ENCODE results near the gene MUL1. TPM values are rescaled to one million over a fixed set of nuclear protein-coding genes. Genes with fewer than 3 reads are reported as not detected.

MUL1 gene
- total and polyA plus RNA-seq, 8 donors, result 3.5 to 16.5 (median 11.8) TPM

- H3K36me3 ChIP-seq, result no peaks in the 10 kb centered on the region
- peaks cover 0 to 11% (median 0%) of the 10 kb centered on the region in 3 donors for H3K4me1 ChIP-seq
- no peak for TF ChIP-seq CTCF (IDR thresholded peaks at IDR 0.05)
- no peak for FAIRE-seq
- intact Hi-C loops (cut with DNase I), result loop anchor here in 1 of 3 donors (5.0 kb wide), 1 partner anchor 107 kb away; no protein-coding TSS in a partner anchor
- peaks cover 0 to 17% (median 2%) of the 10 kb centered on the region in 4 donors for H3K27me3 ChIP-seq
- peak in 1 of 6 donors; percentile 75 for DNase-seq
- peak overlapping the region in 3 of 4 donors; percentile 9 to 41 (median 40) for H3K4me3 ChIP-seq
- H3K9me3 ChIP-seq, result no peaks in the 10 kb centered on the region
- no peak for ATAC-seq
- 2% methylated on average over 71 to 89 of the region's 89 CpGs for WGBS, 2 donors
- peak overlapping the region in 1 of 4 donors; percentile 8 for H3K27ac ChIP-seq
Observed at GRCh38 chr1:20484519-20485462, 23.2 kb downstream of the MUL1 start.

- 2 to 4% methylated on average over 44 to 58 of the region's 58 CpGs for WGBS, 2 donors
- intact Hi-C loops (cut with DNase I), result no loop called here
- peaks cover 0 to 17% (median 2%) of the 10 kb centered on the region in 4 donors for H3K27me3 ChIP-seq
- DNase-seq (peak in 1 of 6 donors; percentile 68), FAIRE-seq (no peak), ATAC-seq (peak in 3 of 4 donors; percentile 8 to 15 (median 10))
- no peaks in the 10 kb centered on the region for H3K36me3 ChIP-seq
- no peak for TF ChIP-seq CTCF (IDR thresholded peaks at IDR 0.05)
- H3K4me1 ChIP-seq, result peaks cover 0 to 11% (median 0%) of the 10 kb centered on the region in 3 donors
- H3K4me3 ChIP-seq, result peak overlapping the region in 2 of 4 donors; percentile 40 to 41
- no peak overlapping the region for H3K27ac ChIP-seq
- no peaks in the 10 kb centered on the region for H3K9me3 ChIP-seq
Observed at GRCh38 chr1:20483833-20484518, 24.0 kb downstream of the MUL1 start.

GRCh38 chr1:20483098-20483832, 24.7 kb downstream of the MUL1 start:
- FAIRE-seq, result no peak
- TF ChIP-seq CTCF (IDR thresholded peaks at IDR 0.05), result no peak
- Histone ChIP-seq H3K9me3 (no peaks in the 10 kb centered on the region), H3K4me3 (peak overlapping the region in 2 of 4 donors; percentile 40 to 41), H3K27ac (no peak overlapping the region), H3K36me3 (no peaks in the 10 kb centered on the region), H3K4me1 (peaks cover 0 to 11% (median 0%) of the 10 kb centered on the region in 3 donors), H3K27me3 (peaks cover 0 to 17% (median 2%) of the 10 kb centered on the region in 4 donors)
- WGBS, 2 donors, result 36 to 37% methylated on average over 16 of the region's 16 CpGs
- intact Hi-C loops (cut with DNase I), result no loop called here
- ATAC-seq, result no peak
- no peak for DNase-seq

DNA sequence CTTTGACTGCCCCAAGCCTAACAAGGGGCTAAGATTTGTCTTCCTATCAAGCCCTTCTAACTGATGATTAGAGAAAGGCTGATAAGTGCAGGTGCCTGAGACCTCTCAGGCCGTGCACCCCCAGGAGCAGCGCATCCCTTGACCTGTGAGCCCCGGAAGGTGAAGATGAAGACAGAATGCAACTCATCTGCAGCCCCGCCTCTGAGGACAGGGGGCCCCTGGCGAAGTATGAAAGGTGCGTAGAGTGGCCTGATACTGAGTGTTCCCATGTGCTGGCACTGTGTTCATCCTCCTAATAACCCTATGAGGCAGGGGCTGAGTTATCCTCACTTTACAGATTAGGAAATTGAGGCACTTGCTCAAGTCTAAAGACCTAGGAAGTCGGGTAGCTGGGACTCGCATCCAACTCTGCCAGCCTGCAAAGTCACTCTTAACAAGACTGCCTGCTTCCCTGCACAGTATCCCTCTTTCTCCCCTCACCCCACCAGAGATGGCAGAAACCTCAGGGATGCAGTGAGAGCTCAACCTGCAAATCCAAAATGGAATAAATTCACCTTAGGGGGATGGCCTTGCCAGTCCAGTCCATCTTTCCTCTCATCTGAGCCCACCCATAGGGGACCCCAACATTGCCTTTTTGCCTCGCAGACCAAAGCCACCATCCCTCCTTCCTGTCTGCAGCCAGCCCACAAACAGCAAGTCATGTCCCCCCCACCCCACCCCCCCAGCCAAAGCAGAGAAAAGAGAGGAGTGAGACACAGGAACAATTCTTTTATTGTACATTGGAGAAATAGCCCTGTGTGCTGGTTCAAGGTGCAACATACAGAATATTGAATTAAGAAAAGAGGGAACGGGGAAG, 26.1 kb downstream of the MUL1 start:
- DNase-seq, result no peak
- no peak for FAIRE-seq
- H3K27ac ChIP-seq, result peak overlapping the region in 1 of 4 donors; percentile 33
- WGBS, 2 donors, result 58 to 73% methylated on average over 10 of the region's 10 CpGs
- no peak overlapping the region for H3K4me3 ChIP-seq
- intact Hi-C loops (cut with DNase I), result no loop called here
- ATAC-seq, result no peak
- peaks cover 0 to 9% (median 0%) of the 10 kb centered on the region in 3 donors for H3K4me1 ChIP-seq
- peaks cover 0 to 14% (median 1%) of the 10 kb centered on the region in 4 donors for H3K27me3 ChIP-seq
- H3K36me3 ChIP-seq, result no peaks in the 10 kb centered on the region
- TF ChIP-seq CTCF (IDR thresholded peaks at IDR 0.05), result no peak
- H3K9me3 ChIP-seq, result no peaks in the 10 kb centered on the region
